Measurements from ENCODE around the gene SVOP.

GRCh38 chr12:108860443-108860842 is 160.4 kb downstream of the SVOP start:
- TF ChIP-seq SIN3A (IDR thresholded peaks at IDR 0.05; ENCODE audit: borderline replicate concordance, insufficient read depth, low read length) (no peak), TAF1 (IDR thresholded peaks at IDR 0.05; ENCODE audit: borderline replicate concordance, insufficient read depth, low read length) (no peak), POLR2AphosphoS5 (IDR thresholded peaks at IDR 0.05; ENCODE audit: low read depth, low read length) (no peak)
- TF ChIP-seq, protein P1, sequence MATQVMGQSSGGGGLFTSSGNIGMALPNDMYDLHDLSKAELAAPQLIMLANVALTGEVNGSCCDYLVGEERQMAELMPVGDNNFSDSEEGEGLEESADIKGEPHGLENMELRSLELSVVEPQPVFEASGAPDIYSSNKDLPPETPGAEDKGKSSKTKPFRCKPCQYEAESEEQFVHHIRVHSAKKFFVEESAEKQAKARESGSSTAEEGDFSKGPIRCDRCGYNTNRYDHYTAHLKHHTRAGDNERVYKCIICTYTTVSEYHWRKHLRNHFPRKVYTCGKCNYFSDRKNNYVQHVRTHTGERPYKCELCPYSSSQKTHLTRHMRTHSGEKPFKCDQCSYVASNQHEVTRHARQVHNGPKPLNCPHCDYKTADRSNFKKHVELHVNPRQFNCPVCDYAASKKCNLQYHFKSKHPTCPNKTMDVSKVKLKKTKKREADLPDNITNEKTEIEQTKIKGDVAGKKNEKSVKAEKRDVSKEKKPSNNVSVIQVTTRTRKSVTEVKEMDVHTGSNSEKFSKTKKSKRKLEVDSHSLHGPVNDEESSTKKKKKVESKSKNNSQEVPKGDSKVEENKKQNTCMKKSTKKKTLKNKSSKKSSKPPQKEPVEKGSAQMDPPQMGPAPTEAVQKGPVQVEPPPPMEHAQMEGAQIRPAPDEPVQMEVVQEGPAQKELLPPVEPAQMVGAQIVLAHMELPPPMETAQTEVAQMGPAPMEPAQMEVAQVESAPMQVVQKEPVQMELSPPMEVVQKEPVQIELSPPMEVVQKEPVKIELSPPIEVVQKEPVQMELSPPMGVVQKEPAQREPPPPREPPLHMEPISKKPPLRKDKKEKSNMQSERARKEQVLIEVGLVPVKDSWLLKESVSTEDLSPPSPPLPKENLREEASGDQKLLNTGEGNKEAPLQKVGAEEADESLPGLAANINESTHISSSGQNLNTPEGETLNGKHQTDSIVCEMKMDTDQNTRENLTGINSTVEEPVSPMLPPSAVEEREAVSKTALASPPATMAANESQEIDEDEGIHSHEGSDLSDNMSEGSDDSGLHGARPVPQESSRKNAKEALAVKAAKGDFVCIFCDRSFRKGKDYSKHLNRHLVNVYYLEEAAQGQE (IDR thresholded peaks at IDR 0.05; ENCODE audit: insufficient read depth in 1 of 2, low read depth in 2 of 2, low read length in 2 of 2): no peak

Measured in PFSK-1 (cell line).